Fibroblast of lung (primary cell): ENCODE measurements around the gene SLC35E4. TPM values are rescaled to one million over a fixed set of nuclear protein-coding genes. Genes with fewer than 3 reads are reported as not detected.

Experiments used
- DNase-seq, 2 donors: peaks; one replicate each; pipeline versions ENCODE4 v3.0.0 to v3.0.0-alpha.2; 2010; ENCODE audit warnings: low read depth in 2 of 2
- H2AFZ ChIP-seq: 2 replicates; pipeline ENCODE4 v1.5.1; 2012; ENCODE audit warnings: low read length, control low read depth, inconsistent platforms
- H3K27ac ChIP-seq: 2 replicates; pipeline ENCODE4 v1.5.1; 2011; ENCODE audit warnings: low read length, control low read depth; ENCODE audit not compliant: insufficient read depth
- H3K27me3 ChIP-seq: 2 replicates; pipeline ENCODE4 v1.5.1; 2011; ENCODE audit warnings: mild to moderate bottlenecking, low read length; ENCODE audit not compliant: control insufficient read depth, insufficient read depth
- H3K36me3 ChIP-seq: 2 replicates; pipeline ENCODE4 v1.5.1; 2011; ENCODE audit warnings: low read length; ENCODE audit not compliant: control insufficient read depth, insufficient read depth
- H3K4me1 ChIP-seq: 2 replicates; pipeline ENCODE4 v1.5.1; 2011; ENCODE audit warnings: low read length; ENCODE audit not compliant: control insufficient read depth, insufficient read depth; ENCODE audit errors: extremely low read depth
- H3K4me2 ChIP-seq: 2 replicates; pipeline ENCODE4 v1.5.1; 2011; ENCODE audit warnings: low read length, control low read depth; ENCODE audit not compliant: insufficient read depth; ENCODE audit errors: extremely low read depth
- H3K4me3 ChIP-seq, 4 experiments: fragments of 200-600 bp in 1 of 4; sonication (generic) in 1 of 4; replicated peaks in 1 of 4; 2 replicates each; pipeline ENCODE4 v1.5.1; 2011 to 2016; ENCODE audit warnings: low read length in 4 of 4, low read depth in 3 of 4, mild to moderate bottlenecking in 3 of 4, control low read depth in 2 of 4, inconsistent platforms in 1 of 4, mixed read lengths in 1 of 4; ENCODE audit not compliant: insufficient read depth in 1 of 4; ENCODE audit errors: control extremely low read depth in 1 of 4
- H3K79me2 ChIP-seq: 2 replicates; pipeline ENCODE4 v1.5.1; 2012; ENCODE audit warnings: mild to moderate bottlenecking, low read length, inconsistent platforms; ENCODE audit not compliant: control insufficient read depth, insufficient read depth
- H3K9ac ChIP-seq: 2 replicates; pipeline ENCODE4 v1.5.1; 2011; ENCODE audit warnings: mild to moderate bottlenecking, low read length, control low read depth; ENCODE audit not compliant: insufficient read depth
- H3K9me3 ChIP-seq: 2 replicates; pipeline ENCODE4 v1.5.1; 2012; ENCODE audit warnings: low read depth, low read length; ENCODE audit not compliant: control insufficient read depth, insufficient read depth
- H4K20me1 ChIP-seq: 2 replicates; pipeline ENCODE4 v1.5.1; 2011; ENCODE audit warnings: low read length; ENCODE audit not compliant: control insufficient read depth, insufficient read depth; ENCODE audit errors: extremely low read depth
- CTCF ChIP-seq, 2 donors: IDR thresholded peaks in 1 of 2; conservative IDR thresholded peaks in 1 of 2; 1 replicate in 1 of 2; 2 replicates in 1 of 2; pipeline ENCODE4 v1.5.1; 2011 to 2012; ENCODE audit warnings: low read length in 2 of 2, control low read depth in 1 of 2, inconsistent platforms in 1 of 2, low read depth in 1 of 2, mild to moderate bottlenecking in 1 of 2
- EZH2 ChIP-seq: IDR thresholded peaks from 2 replicates; pipeline ENCODE4 v1.5.1; 2012; ENCODE audit warnings: low read length, control low read depth, mild to moderate bottlenecking; ENCODE audit errors: missing control alignments
- polyA plus RNA-seq, 2 donors: library from polyadenylated mRNA; depleted of rRNA in 1 of 2; stranded (reverse) in 1 of 2; unstranded in 1 of 2; fragments of >200 nt; gene quantifications; 2 replicates each; pipeline ENCODE4 v1.2.1, GENCODE V29; 2011 to 2012; ENCODE audit warnings: missing spikeins in 1 of 2
- total RNA-seq: library from RNA; depleted of rRNA; stranded (reverse); fragments of >200 nt; gene quantifications from 2 replicates; pipeline ENCODE4 v1.2.1, GENCODE V29; 2014

SLC35E4 gene
- total and polyA plus RNA-seq, 2 donors (not counting 1 experiment from before 2014, with no cell fraction given), result 2.0 to 10.1 TPM

DNA sequence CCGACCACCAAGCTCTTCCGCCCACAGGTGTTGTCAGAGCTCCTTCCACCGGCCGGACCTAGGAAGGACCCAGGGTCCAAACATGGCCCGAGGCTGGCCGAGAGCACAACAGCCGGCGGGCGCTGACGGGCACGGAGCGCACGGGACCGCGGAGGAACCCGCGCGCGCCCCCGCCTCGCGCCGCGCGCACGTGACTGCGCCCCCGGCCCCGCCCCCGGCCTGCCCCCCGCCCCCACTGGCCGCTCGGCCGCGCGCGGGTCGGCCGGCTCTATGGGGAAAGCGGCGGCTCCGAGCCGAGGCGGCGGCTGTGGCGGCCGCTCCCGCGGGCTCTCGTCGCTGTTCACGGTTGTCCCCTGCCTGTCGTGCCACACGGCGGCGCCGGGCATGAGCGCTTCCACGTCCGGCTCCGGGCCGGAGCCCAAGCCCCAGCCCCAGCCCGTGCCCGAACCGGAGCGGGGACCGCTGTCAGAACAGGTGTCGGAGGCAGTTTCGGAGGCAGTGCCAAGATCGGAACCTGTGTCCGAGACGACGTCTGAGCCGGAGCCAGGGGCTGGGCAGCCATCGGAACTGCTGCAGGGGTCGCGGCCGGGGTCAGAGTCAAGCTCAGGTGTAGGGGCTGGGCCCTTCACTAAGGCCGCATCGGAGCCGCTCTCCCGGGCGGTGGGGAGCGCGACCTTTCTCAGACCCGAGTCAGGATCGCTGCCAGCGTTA, 59.2 kb downstream of the SLC35E4 start, which contains the start of gene OSBP2:
TSS of gene OSBP2 (plus strand) at position 235 of the 711 bp plus-strand sequence. CDS start at position 271, 36 bp downstream.
- Histone ChIP-seq H3K36me3 (no peaks in the 10 kb centered on the region), H2AFZ (peak within 1 kb of the TSS; percentile 56), H4K20me1 (no peaks in the 10 kb centered on the region), H3K9me3 (no peaks in the 10 kb centered on the region), H3K27me3 (no peaks in the 10 kb centered on the region), H3K79me2 (no peaks in the 10 kb centered on the region), H3K4me3 (peak within 1 kb of the TSS; percentile 47 to 67 (median 62)), H3K9ac (peak within 1 kb of the TSS; percentile 50), H3K27ac (no peak within 1 kb of the TSS), H3K4me1 (no peaks in the 10 kb centered on the region), H3K4me2 (peak within 1 kb of the TSS; percentile 97)
- DNase-seq, result no peak
- no peak for TF ChIP-seq EZH2
- TF ChIP-seq CTCF (conservative IDR thresholded peaks at IDR 0.05 in 1 of 2, IDR thresholded peaks at IDR 0.05 in 1 of 2; ENCODE audit: low read depth in 1 of 2, low read length in 2 of 2), result no peak

DNA sequence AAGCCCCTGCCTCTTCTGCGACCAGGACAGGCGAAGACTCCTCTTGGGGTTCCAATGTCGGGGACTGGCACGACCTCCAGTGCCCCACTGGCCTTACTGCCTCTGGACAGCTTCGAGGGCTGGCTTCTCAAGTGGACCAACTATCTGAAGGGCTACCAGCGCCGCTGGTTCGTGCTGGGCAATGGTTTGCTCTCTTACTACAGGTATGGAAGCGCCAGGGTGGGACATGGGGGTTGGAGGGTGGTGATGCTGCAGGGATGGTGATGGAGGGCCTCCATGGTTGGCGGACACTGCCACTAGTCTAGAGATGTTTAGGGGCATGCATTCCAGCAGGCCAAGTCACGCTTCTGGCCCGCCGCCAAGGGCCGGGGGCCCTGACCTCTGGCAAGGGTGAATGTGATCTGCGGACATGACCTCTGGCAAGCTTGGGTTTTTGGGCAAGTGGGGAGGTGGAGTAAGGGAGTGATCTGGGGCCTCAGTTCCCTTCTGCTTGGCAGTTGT, 59.8 kb downstream of the SLC35E4 start:
- Histone ChIP-seq H3K79me2 (no peaks in the 10 kb centered on the region), H3K9ac (no peak overlapping the region), H3K36me3 (no peaks in the 10 kb centered on the region), H3K4me1 (no peaks in the 10 kb centered on the region), H4K20me1 (no peaks in the 10 kb centered on the region), H3K4me2 (peak overlapping the region; percentile 90), H3K4me3 (peak overlapping the region; percentile 11 to 62 (median 52)), H2AFZ (no peak overlapping the region), H3K9me3 (no peaks in the 10 kb centered on the region), H3K27me3 (no peaks in the 10 kb centered on the region), H3K27ac (no peak overlapping the region)
- TF ChIP-seq EZH2 (no peak), CTCF (conservative IDR thresholded peaks at IDR 0.05 in 1 of 2, IDR thresholded peaks at IDR 0.05 in 1 of 2; ENCODE audit: low read depth in 1 of 2, low read length in 2 of 2) (no peak)
- no peak for DNase-seq

GRCh38 chr22:30695871-30696655, 60.5 kb downstream of the SLC35E4 start:
- Histone ChIP-seq H2AFZ (no peak overlapping the region), H3K4me2 (no peak overlapping the region), H3K4me3 (no peak overlapping the region), H3K9ac (no peak overlapping the region), H4K20me1 (no peaks in the 10 kb centered on the region), H3K27ac (no peak overlapping the region), H3K4me1 (no peaks in the 10 kb centered on the region), H3K27me3 (no peaks in the 10 kb centered on the region), H3K9me3 (no peaks in the 10 kb centered on the region), H3K79me2 (no peaks in the 10 kb centered on the region), H3K36me3 (no peaks in the 10 kb centered on the region)
- DNase-seq, result no peak
- no peak for TF ChIP-seq EZH2
- no peak for TF ChIP-seq CTCF (conservative IDR thresholded peaks at IDR 0.05 in 1 of 2, IDR thresholded peaks at IDR 0.05 in 1 of 2; ENCODE audit: low read depth in 1 of 2, low read length in 2 of 2)
